Fibroblast of lung (primary cell): Measurements from ENCODE around the gene HLA-DRB1.

Experiments used
- CTCF ChIP-seq, 2 donors: IDR thresholded peaks in 1 of 2; conservative IDR thresholded peaks in 1 of 2; 1 replicate in 1 of 2; 2 replicates in 1 of 2; pipeline ENCODE4 v1.5.1; 2011 to 2012; ENCODE audit warnings: low read length in 2 of 2, control low read depth in 1 of 2, inconsistent platforms in 1 of 2, low read depth in 1 of 2, mild to moderate bottlenecking in 1 of 2
- EZH2 ChIP-seq: IDR thresholded peaks from 2 replicates; pipeline ENCODE4 v1.5.1; 2012; ENCODE audit warnings: low read length, control low read depth, mild to moderate bottlenecking; ENCODE audit errors: missing control alignments

GRCh38 chr6:32553037-32553742, 36.5 kb downstream of the HLA-DRB1 start:
- TF ChIP-seq CTCF (conservative IDR thresholded peaks at IDR 0.05 in 1 of 2, IDR thresholded peaks at IDR 0.05 in 1 of 2; ENCODE audit: low read depth in 1 of 2, low read length in 2 of 2) (no peak), EZH2 (no peak)
